Esophagus mucosa (tissue), 1 donor: ENCODE measurements around the gene SLC45A1. TPM values are rescaled to one million over a fixed set of nuclear protein-coding genes. Genes with fewer than 3 reads are reported as not detected.

Experiments used
- ATAC-seq: fragments of 200-7000 bp; cut with Tn5 transposase; one replicate; pipeline ENCODE4 v1.9.1; 2020
- total RNA-seq: library from RNA; stranded (reverse); gene quantifications from one replicate; pipeline ENCODE4 v1.2.4, GENCODE V29; 2023
- donor health status: DM: yes; HTN: yes; CAD: no.

SLC45A1 gene
- total RNA-seq, 1 donor from 2014 or later, result 0.20 TPM

DNA sequence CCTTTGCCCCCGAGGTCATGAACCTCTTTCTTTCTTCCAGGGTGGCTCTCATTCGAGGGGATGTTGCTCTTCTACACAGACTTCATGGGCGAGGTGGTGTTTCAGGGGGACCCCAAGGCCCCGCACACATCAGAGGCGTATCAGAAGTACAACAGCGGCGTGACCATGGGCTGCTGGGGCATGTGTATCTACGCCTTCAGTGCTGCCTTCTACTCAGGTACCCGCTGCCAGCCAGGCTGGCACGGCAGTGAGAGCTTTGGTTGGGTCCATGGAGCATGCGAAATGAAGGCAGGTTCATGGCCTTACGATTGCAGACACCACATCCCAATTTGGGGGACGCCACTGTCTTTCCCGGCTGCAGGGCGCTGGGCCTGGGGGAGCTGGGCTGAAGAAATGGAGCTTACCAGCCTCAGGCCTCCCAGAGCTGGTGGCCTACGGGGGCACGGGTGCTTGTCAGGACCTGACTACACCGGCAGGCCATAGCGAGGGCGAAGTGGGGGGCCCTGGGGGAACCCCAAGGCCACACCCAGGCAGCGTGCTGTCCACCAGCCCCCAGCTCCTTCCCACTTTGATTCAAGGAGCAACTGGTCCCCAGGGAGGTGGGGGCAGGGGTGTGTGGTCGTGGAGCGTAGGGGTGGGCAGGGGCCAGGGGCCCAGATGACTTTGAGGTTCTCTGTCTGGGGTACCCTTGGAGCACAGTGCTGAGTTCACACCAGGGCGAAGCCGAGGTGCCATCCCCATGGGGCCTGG lies 20.0 kb downstream of the SLC45A1 start:
- peak; percentile 20 for ATAC-seq

DNA sequence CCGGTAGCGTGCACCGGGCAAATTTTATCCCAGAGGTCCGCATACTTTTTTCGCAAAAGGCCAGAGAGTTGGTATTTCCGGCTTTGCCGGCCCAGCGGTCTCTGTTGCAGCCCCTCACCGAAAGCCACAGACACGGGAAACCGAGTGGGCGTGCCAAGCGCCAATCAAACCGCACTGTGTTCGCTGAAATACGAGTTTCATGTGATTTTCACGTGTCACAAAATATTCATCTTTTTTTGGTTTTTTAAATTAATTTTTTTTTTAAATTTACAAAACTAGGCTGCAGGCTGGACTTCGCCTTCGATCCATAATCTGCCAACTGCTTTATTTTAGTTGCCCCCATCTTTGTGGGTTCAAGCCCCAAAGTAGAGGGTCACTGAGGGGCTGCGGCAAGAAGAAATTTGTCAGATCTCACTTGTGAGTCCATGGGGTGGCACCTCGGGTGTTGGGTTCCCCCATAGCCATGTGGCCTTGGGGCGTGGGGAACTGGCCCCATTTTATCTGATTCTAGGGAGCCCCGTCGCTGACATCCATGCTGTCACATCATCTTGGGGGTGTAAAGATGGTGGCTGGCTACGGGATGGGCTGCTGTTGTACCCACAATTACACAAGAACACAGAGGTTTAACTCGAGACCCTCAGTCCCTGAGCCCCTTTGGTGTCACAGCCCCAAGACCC lies 20.8 kb downstream of the SLC45A1 start:
- no peak for ATAC-seq

DNA sequence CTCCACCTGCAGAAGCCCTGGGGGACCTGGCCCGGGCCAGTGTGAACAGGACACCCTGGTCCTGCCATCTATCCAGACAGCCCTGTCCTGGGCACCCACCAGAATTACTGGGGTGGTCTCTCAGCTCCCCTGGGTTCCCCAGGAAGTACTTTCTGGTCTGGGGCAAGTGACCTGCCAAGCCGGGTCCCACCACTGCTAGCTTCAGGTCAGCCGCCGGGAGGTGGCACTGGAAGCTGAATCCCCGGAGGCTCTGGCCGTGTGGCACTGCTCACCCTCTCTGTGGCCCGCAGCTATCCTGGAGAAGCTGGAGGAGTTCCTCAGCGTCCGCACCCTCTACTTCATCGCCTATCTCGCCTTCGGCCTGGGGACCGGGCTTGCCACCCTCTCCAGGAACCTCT lies 21.3 kb downstream of the SLC45A1 start:
- ATAC-seq, result no peak

DNA sequence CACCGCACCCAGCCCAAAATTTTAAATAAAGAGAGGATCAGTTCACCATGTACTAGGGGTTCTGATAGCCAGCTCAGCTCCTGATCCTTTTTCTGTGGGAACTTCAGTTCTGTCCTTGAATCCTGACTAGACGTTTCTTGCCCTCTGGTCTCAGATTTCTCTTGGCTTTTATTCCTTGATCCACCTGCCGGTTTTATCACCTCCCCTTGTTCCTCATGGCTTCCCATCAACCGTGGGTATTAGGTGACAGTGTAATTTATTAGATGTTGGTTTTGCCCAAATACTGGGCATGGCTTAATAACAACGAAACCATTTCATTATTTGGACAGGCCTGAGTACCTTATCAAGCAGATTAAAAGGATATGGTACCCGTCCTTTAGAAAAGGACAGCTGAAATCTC lies 22.5 kb downstream of the SLC45A1 start:
- ATAC-seq, result no peak

DNA sequence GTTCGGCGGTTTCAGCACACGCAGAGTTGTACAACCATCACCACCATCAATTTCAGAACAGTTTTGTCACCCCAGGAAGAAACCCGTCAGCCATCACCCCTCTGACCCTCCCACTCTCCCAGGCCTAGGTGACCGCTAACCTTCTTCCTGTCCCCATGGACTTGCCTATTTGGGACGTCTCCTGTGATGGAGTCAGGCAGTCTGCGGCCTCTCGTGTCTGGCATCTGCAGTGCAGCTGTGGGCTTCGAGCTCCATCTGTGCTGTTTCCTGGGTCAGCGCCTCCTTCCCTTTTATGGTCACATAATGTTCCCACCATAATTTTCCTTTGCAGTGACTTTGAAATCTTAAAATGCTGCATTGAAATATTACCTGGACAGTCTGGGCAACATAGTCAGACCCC lies 24.4 kb downstream of the SLC45A1 start:
- no peak for ATAC-seq

DNA sequence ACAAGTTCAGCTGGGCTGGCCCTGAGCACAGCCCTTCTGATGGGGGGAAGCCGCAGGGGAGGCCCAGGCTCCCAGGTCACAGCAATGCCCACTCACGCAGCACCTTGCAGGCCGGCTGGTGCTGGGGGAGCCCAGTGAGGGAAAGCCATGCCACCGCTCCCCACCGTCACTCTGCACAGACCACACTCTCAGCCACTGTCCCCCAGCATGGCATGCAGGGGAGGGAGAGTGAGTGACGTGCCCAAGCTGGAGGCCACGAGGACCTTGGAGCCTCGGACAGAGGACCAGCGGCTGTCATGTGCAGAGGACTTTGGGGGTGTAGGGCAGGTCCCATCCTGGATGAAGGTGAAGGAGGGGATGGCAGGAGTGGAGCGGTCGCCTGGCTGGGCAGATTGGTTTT lies 25.1 kb downstream of the SLC45A1 start:
- ATAC-seq, result peak; percentile 14

DNA sequence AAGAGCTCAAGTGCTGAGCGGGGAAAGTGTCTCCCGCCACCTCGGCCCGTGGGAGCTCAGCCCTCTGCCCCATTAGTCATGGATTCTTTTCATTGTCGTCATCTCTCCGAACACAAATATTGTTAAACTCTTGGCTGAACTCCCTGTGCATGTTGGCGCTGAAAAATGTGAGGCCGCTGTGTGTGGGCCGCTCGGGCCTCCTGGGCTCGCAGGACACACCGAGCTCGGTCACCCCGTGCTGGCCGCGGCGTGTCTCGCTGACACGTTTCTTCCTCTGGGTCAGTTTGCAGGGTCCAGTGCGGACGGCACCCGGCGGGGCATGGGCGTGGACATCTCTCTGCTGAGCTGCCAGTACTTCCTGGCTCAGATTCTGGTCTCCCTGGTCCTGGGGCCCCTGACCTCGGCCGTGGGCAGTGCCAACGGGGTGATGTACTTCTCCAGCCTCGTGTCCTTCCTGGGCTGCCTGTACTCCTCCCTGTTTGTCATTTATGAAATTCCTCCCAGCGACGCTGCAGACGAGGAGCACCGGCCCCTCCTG lies 25.6 kb downstream of the SLC45A1 start:
- peak; percentile 59 for ATAC-seq

DNA sequence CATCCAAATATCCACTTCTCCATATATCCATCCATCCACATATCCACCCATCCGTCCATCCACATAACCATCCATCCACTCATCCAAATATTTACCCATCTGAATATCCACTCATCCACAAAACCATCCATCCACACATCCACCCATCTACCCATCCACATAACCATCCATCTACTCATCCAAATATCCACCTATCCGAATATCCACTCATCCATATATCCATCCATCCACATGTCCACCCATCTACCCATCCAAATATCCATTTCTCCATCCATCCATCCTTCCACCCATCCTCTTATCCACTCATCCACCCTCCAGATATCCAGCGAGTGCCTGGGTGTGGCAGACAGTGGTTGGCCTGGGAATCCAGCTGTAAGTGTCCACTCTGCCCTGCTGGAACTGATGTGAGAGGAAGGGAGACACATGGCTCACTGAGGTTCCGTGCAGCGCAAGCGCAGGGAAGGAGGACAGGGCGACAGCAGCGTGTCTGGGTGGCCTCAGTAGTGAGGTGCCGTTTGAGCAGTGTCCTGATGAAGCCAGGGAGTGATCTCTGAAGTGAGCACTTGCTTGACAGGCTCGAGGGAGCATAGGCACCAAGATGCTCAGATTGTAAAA lies 27.1 kb downstream of the SLC45A1 start:
- ATAC-seq, result no peak

DNA sequence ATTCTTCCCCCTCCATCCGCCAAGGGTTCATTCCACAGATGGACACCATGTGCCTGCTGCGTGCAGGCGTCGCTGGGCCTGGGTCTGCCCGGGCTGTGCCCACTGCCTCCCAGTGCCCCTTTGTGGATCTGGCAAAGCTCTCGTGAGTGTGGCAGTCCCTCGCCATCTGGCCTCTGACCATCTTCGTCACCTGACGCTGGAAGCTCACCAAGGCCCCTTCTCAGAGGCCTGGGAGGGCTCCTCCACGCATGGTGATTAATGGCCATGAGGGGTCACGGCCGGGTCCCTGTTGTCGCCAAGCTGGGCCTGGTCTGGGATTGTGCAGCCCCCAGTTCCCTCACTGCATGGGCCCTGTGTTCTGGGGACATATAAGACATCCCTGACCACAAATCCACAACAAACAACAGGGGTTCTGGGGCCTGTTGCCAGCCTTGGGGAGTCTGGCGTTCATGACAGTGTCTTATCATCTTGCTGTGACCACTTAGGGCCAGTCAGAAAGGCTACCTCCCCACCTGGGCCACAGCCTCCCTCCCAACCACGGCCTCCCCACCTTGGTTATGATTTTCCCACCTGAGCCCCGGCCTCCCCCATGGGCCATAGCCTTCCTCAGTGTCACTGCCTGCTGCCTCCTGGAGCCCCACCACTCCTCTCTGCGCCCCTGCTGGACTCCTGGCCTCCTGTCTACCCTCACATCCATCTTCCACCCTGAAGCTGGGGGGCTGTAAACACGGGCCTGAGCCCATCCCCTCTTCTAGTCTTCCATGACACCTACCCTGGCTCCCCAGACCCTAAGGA lies 27.9 kb downstream of the SLC45A1 start:
- ATAC-seq, result no peak

DNA sequence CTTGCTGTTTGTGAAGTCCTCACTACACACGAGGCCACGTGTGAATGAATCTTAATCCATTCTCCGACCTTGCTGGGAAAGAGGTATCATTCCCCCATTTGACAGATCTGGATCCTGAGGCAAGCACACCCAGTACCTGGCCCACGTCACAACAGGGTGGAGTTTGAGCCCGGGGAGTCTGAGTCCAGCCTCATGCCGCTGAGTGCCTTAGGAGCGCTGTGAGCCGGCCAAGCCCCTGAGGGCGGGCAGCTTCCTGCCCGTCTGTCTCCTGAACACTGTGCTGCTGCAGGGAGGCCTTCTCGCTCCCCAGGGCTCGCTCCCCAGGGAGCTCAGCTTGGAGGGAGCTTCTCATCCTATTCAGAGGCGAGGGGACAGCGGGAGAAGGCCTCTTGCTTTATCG lies 29.7 kb downstream of the SLC45A1 start:
- peak; percentile 35 for ATAC-seq

DNA sequence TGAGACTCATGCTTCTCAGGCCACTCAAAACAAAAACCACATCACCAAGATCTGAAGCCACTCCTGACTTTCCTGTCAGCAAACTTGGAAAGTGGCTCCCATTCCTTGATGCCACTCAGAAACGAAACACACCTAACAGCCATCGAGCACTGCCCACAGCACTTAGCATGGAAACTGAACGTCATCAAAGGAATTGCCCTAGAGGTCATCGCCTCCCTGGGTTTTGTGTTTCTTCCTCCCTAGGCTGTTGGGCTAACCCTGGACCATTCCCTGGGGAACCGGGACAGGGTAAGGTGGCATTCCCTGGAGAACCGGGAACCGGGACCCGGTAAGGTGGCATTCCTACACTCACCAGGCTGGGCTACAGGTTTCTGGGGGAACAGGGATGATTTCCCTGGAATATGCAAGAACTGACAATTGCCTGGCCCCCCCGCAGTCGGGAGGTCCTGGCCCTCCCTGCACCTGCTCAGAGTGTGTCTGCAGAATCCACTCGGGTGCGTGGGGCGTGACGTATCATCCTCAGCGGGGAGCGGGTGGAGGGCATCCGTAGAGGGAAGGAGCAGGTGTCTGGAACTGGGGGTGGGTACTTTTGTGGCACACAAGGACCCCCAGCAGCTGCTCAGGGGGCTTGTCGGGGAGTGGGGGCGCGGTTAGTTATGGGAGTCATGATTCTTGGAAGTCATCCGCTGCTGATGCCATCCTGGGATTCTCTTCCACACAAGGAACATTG lies 30.3 kb downstream of the SLC45A1 start:
- ATAC-seq, result no peak

DNA sequence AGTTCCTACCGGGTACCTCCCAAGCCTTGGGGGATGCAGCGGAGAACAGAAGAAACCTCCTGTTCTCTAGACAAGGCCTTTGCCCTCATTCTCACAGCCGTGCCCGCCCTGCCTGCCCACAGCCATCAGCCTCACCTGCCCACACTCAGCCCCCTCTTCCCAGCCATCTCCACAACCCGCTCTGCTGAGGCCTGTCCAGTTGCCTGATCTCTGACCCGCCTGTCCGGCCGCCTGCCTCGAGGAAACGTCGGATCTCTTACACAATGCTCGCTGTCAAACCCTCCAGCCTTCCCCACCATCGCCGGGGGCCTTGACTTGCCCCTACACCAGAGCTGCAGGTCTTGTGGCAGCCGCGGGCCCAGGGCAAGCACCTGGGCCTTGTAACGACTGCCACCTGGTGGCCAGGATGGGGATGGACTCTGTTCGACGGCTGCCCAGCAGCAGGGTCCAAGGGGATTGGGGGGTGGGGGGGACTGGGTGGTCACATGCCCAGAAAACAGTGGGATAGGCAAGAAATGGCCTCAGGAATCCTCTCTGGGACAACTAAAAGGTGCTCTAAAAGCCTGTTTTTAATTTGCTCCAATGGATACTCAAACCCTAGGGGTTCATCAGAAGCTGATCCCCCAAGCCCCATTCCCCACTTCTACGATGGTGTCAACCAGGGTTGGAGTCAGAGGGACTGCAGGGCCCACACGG lies 31.0 kb downstream of the SLC45A1 start:
- peak; percentile 57 for ATAC-seq

DNA sequence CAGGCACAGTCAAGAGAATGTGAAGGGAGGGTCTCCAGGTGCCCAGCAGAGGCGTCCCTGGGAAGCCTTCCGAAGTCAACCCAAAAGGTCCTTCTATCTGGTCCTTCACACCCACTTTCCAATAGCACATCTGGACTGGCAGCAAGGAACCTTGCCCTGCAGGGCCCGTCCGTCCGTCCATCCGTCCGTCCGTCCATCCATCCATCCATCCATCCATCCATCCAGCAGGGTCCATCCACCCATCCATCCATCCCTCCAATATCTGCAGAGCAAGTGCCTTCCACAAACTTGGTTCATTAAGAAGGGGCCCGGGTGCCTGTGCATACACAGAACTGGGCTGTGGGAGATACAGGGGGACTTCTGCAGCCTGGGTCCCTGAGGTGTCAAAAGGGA lies 31.6 kb downstream of the SLC45A1 start:
- ATAC-seq, result no peak

DNA sequence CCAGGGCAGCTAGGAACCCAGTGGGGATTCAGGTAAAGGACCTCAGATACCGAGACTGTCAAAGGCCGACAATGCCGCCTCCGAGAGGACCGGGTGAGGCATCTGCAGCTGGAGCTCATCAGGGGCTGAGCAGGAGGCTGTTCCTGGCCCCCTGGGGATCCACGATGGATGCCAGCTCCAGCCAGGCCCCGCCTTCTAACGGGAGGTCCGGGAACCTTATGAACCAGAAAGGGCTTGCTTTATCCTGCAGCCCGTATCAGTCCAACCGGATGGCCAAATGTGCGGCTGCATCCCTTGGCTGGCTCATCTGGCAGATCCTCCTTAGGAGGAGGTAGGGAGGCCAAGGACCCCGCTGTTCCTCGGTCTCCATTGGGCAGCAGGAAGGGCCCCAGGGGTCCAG lies 32.0 kb downstream of the SLC45A1 start:
- no peak for ATAC-seq

DNA sequence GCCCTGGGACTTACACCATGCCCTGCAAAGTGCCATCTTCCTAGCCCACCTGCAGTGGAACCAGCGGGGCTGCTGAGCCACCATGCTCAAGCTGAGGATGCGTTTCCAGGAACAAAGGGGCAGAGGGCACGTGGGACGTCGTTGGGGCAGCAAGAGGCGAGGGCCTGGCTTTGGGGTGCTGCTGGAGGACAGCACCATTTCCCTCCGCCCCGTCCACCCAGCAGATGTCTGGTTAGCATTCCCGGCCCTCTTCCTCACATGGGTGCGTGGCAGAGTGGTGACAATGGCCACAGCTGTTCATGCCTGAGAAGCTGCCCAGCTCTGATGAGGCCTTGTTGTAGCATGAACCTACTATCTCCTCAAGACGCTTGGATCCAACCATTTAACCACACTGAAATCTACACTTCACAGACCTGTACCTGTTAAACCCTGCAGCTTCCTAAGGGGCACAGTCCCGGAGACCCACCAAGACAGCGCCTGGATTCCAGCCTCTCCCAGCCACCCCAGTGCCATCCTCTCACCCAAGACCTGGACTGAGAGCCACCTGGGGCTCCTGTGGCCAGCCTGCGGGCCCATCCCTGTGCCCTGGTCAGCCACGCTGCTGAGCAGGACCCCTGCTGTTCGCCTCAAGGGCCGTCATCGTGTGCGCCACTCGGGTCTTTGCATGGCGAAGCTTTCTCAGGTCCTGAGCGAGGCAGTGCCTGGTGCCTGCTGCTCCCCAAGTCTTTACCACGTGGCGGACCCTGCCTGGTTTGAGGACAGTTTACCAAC lies 33.2 kb downstream of the SLC45A1 start:
- no peak for ATAC-seq

DNA sequence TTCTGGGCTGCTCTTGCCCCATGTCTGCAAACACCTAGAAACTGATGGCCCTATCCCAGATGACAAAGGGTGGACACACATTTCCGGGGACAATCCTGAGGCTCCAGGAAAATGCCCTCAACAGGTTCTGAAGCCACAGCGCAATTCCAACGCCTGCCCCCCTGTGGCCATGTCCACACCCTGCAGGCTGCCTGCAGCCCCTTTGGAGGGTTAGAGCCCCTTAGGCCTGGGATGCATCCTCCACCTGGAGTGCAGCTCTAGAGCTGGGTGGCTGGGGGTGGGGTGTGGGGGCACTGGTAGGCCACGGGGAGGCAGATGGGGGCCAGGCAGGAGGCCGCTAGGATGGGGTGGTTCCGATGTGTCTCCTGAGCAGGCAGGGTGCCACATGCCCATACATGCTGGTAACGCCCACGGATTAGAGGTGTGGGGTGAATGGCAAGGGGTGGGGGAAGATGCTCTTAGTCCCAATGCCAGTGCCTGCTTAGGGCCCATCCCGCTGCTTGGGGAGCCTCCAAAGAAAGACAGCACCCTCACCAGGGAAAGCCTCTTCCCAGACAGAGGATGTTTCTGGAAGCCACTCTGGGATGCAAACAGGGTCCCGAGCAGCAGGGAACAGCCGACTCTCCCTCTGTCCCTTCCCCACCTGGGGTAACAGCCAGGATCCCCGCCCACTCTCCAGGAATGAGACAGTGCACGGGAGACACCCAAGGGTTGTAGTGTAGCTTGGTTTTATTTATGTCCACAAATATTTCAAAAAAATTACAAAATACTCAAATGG lies 34.0 kb downstream of the SLC45A1 start:
- ATAC-seq, result peak; percentile 52

DNA sequence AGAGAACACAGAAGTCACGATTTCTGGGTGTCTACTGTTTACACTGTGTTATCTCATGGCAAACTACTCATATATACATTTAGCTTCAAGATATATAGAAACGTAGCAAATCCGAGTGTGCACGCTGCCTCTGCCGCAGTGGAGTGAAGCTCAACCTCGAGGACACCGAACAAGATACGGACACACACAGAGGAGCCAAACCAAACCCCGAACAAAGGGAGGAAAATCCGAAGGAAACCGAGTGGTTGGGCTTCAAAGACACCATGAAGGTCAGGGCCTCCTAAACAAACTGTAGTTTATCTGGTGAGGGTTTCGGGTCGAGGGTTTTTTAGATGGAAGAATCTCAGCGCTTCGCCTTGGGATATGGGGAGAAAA lies 34.5 kb downstream of the SLC45A1 start:
- ATAC-seq, result no peak

DNA sequence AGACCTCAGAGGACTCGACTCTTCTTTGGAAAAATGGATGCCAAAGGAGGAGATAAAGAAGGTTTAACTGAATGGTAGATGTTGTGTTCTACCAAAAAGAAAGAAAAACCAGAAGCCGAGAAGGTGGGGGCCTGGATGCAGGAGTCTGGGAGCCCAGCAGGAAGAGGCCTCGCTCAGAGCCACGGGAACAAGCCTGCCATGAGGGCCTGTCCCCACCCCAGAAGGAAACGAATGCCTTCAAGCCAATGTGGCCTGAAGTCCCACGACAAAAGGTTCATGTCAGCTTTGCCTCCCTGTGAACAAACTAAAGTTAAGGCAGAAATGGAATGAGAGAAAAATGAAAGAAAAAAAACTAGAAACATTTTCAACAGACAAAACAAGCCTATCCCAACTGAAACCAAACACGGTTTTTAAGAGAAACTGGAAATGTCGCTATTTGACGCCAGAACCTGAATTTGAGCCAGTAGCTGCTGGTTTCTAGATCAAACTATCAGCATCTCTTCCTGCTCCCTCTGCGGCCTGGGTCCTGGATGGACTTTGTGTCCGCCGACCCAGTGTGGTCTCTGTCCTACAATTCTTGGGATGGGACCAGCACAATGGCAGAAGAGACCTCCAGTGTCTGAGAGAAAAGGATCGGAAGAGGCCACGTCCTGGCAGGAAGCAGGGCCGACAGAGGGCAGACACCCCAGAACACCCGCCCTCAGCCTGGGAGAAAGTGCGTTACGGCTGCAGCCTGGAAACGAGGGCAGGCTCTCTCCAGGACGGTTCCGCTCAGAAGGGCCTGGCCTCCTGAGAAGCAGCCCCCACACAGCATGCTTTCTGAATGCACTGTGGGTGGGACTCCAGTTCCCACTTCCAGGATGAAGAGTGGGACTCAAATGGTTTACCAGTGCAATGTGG lies 35.2 kb downstream of the SLC45A1 start:
- ATAC-seq, result no peak

DNA sequence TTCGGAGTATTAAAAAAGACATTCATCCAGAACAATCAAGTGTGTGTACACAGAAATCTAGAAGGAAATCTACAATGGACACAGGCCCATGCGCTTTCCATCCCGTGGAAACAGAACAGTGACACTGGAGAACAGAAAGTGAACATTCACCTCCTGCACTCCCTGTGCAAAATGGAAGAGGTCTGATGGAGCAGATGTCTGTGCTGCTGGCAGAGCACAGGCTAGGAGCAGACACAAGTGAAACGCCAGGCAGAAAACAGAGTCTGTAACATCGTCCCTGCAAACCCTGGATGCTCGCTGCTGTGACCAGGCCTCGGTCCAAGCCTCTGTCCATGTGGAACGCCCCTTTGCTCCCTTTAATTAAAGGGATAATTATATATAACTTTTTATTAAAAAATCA lies 36.1 kb downstream of the SLC45A1 start:
- no peak for ATAC-seq
